ENCODE data around the gene CHMP1A.

DNA sequence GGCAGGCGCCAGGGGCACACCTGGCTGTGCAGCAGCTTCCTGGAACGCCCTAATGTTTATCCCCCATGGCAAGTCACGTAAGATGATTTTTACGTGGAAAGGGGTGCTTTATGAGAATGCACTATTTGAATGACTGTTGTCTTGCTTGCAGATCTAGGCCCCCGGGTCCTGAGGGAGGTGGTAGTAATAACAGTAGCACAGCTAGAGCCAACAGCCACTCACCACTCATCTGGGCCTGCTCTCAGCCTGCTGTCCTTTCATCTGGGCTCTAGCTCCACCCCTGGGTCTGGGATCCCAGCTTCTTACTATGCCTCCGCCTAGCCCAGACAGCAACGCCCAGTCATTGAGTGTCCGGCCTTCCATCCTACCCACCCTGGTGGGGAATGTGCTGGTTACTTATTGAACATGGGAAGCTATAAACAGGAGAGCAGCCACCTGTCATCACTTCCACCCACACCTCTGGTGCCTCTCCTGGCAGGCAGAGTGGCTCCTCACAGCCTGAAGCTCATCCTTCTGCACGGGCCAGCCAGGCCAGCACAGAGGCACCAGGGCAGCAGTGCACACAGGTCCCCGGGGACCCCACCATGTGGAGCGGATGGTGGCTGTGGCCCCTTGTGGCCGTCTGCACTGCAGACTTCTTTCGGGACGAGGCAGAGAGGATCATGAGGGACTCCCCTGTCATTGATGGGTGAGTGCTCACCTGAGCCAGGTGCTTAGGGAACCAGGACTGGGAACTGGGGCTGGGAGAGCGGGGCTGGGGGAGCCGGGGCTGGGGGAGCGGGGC lies 27.5 kb downstream of the CHMP1A start:
- TF ChIP-seq, protein P1, sequence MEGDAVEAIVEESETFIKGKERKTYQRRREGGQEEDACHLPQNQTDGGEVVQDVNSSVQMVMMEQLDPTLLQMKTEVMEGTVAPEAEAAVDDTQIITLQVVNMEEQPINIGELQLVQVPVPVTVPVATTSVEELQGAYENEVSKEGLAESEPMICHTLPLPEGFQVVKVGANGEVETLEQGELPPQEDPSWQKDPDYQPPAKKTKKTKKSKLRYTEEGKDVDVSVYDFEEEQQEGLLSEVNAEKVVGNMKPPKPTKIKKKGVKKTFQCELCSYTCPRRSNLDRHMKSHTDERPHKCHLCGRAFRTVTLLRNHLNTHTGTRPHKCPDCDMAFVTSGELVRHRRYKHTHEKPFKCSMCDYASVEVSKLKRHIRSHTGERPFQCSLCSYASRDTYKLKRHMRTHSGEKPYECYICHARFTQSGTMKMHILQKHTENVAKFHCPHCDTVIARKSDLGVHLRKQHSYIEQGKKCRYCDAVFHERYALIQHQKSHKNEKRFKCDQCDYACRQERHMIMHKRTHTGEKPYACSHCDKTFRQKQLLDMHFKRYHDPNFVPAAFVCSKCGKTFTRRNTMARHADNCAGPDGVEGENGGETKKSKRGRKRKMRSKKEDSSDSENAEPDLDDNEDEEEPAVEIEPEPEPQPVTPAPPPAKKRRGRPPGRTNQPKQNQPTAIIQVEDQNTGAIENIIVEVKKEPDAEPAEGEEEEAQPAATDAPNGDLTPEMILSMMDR (IDR thresholded peaks at IDR 0.05 in 4 of 5, conservative IDR thresholded peaks at IDR 0.05 in 1 of 5): no peak
- TF ChIP-seq POLR2A (IDR thresholded peaks at IDR 0.05): no peak

All from gastrocnemius medialis (tissue), 4 donors.